Liver (tissue), 3 donors: ENCODE results near the gene HMGCL.

Experiments
- CTCF ChIP-seq: fragments of 150-350 bp; IDR thresholded peaks from 2 replicates; pipeline ENCODE4 v1.5.1; 2017; ENCODE audit warnings: improper control_type of control experiment, low read depth, low read length; ENCODE audit not compliant: missing input control
- JUND ChIP-seq, 2 donors: IDR thresholded peaks; 2 replicates each; pipeline ENCODE4 v1.6.1; 2016; ENCODE audit warnings: antibody characterized with exemption in 2 of 2
- NR2F2 ChIP-seq: IDR thresholded peaks from 2 replicates; pipeline ENCODE4 v1.6.1; 2016; ENCODE audit warnings: antibody characterized with exemption
- REST ChIP-seq: IDR thresholded peaks from 2 replicates; pipeline ENCODE4 v1.6.1; 2016; ENCODE audit warnings: antibody characterized with exemption, mild to moderate bottlenecking
- TAF1 ChIP-seq: conservative IDR thresholded peaks from 2 replicates; pipeline ENCODE4 v1.6.1; 2016; ENCODE audit warnings: antibody characterized with exemption, mild to moderate bottlenecking
- TF ChIP-seq, protein P1 (sequence below): IDR thresholded peaks from 2 replicates; pipeline ENCODE4 v1.6.1; 2016; ENCODE audit warnings: antibody characterized with exemption
- donor health status: healthy.
- donor health status: healthy.

GRCh38 chr1:23862640-23863039 is 37.4 kb upstream of the HMGCL start:
- TF ChIP-seq CTCF (no peak), REST (no peak), TAF1 (no peak), NR2F2 (no peak), JUND (IDR thresholded peaks at IDR 0.05) (no peak)
- TF ChIP-seq, protein P1, sequence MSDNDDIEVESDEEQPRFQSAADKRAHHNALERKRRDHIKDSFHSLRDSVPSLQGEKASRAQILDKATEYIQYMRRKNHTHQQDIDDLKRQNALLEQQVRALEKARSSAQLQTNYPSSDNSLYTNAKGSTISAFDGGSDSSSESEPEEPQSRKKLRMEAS, result no peak
